Glomerular visceral epithelial cell (primary cell): ENCODE data around the gene COLGALT1.
A peak's percentile ranks its signal among the peaks of the same experiment; 100 is the strongest.
"Not testable (repeated sequence)": the region's sequence is repeated elsewhere in the genome, so short reads cannot be mapped to it uniquely, and the experiment has no call there.

Source experiments
- DNase-seq: peaks from one replicate; pipeline ENCODE4 v3.0.0-alpha.2; 2016; ENCODE audit errors: extremely low spot score

COLGALT1 gene

GRCh38 chr19:17555480-17555928, at the start of gene COLGALT1:
TSS of gene COLGALT1 (plus strand) at chr19:17555649. CDS start at chr19:17555714, 65 bp downstream.
- DNase-seq = peak; percentile 96

GRCh38 chr19:17506745-17507144, 48.7 kb upstream of the COLGALT1 start:
- no peak for DNase-seq

GRCh38 chr19:17508558-17508933, 46.9 kb upstream of the COLGALT1 start:
- not testable (repeated sequence) for DNase-seq

- no peak for DNase-seq
These were observed 45.0 kb upstream of the COLGALT1 start for GRCh38 chr19:17510220-17510993.

GRCh38 chr19:17511724-17512573, 43.5 kb upstream of the COLGALT1 start:
- peak; percentile 71 for DNase-seq

- DNase-seq = no peak
These were observed 42.9 kb upstream of the COLGALT1 start for GRCh38 chr19:17512574-17512939.

GRCh38 chr19:17515408-17516149, 39.9 kb upstream of the COLGALT1 start:
- no peak for DNase-seq

GRCh38 chr19:17517898-17518297, 37.6 kb upstream of the COLGALT1 start:
- DNase-seq = no peak

- not testable (repeated sequence) for DNase-seq
These were observed 36.8 kb upstream of the COLGALT1 start for GRCh38 chr19:17518654-17519053.

GRCh38 chr19:17519967-17520366, 35.5 kb upstream of the COLGALT1 start:
- DNase-seq = no peak

GRCh38 chr19:17520865-17521264, 34.6 kb upstream of the COLGALT1 start:
- no peak for DNase-seq

GRCh38 chr19:17522988-17523872, 32.2 kb upstream of the COLGALT1 start:
- no peak for DNase-seq

- no peak for DNase-seq
These were observed 30.8 kb upstream of the COLGALT1 start for GRCh38 chr19:17524651-17525050.

GRCh38 chr19:17525141-17525540, 30.3 kb upstream of the COLGALT1 start:
- no peak for DNase-seq

GRCh38 chr19:17526922-17527321, 28.5 kb upstream of the COLGALT1 start:
- no peak for DNase-seq

- no peak for DNase-seq
These were observed 28.1 kb upstream of the COLGALT1 start for GRCh38 chr19:17527326-17527725.

- no peak for DNase-seq
These were observed 26.8 kb upstream of the COLGALT1 start for GRCh38 chr19:17528610-17529009.

GRCh38 chr19:17529239-17530158, 25.9 kb upstream of the COLGALT1 start:
- DNase-seq = no peak

- no peak for DNase-seq
These were observed 24.9 kb upstream of the COLGALT1 start for GRCh38 chr19:17530586-17530985.

- no peak for DNase-seq
These were observed 23.3 kb upstream of the COLGALT1 start for GRCh38 chr19:17532116-17532515.
